HepG2 (cell line): ENCODE measurements around the gene STEAP1. TPM values are rescaled to one million over a fixed set of nuclear protein-coding genes. Genes with fewer than 3 reads are reported as not detected.

Source experiments
- ATAC-seq: fragments of 200-7000 bp; cut with Tn5 transposase; 3 replicates; pipeline ENCODE4 v1.9.1; 2020; ENCODE audit warnings: mild to moderate bottlenecking, moderate library complexity
- BruUV-seq: library from RNA; stranded (reverse); fragments of 400-500 nt; replicated peaks from 2 replicates; lab custom pipeline; 2021; lab: Mats Ljungman, UMichigan
- CTCF ChIA-PET: fragments of 300-600 bp; formaldehyde crosslinking; extraction: SDS; loops from one replicate; lab custom pipeline; 2021; ENCODE audit warnings: low total read pairs, inconsistent platforms, low intra/inter-chr PET ratio; lab: Yijun Ruan, JAX
- POLR2A ChIA-PET: fragments of 350-600 bp; sonication (Branson Sonifier 250); formaldehyde crosslinking; loops from one replicate; lab custom pipeline; 2020; ENCODE audit warnings: antibody characterized with exemption, inconsistent platforms; lab: Yijun Ruan, JAX
- DNase-seq: peaks from one replicate; pipeline ENCODE4 v3.0.0-alpha.2; 2015; ENCODE audit warnings: low spot score
- FAIRE-seq: peaks from 3 replicates; lab custom pipeline; 2011; peaks lifted over from hg19 to GRCh38; lab: Jason Lieb, UNC
- H2AFZ ChIP-seq: one replicate; pipeline ENCODE4 v1.6.1; 2011; ENCODE audit warnings: low read length, inconsistent platforms
- H3K27ac ChIP-seq: fragments of 300-600 bp; 3 replicates; pipeline ENCODE4 v1.8.0; 2011; ENCODE audit warnings: mixed run types, mild to moderate bottlenecking, mixed read lengths, low read length, inconsistent platforms; ENCODE audit not compliant: insufficient read depth; ENCODE audit errors: extremely low read length
- H3K27me3 ChIP-seq, 2 experiments: fragments of 200-600 bp in 1 of 2; 2 replicates in 1 of 2; 3 replicates in 1 of 2; pipeline versions ENCODE4 v1.6.0 to v1.8.0; 2011; ENCODE audit warnings: low read length in 2 of 2, mild to moderate bottlenecking in 2 of 2, moderate library complexity in 2 of 2, inconsistent platforms in 1 of 2; ENCODE audit not compliant: insufficient read depth in 2 of 2, control insufficient read depth in 1 of 2
- H3K36me3 ChIP-seq, 2 experiments: fragments of 200-600 bp in 1 of 2; replicated peaks in 1 of 2; 2 replicates in 1 of 2; 3 replicates in 1 of 2; pipeline versions ENCODE4 v1.5.1 to v1.8.0; 2011; ENCODE audit warnings: low read length in 2 of 2, inconsistent platforms in 1 of 2; ENCODE audit not compliant: insufficient read depth in 2 of 2, control insufficient read depth in 1 of 2
- H3K4me1 ChIP-seq: 2 replicates; pipeline ENCODE4 v1.5.1; 2012; ENCODE audit warnings: low read length, inconsistent platforms; ENCODE audit not compliant: insufficient read depth
- H3K4me2 ChIP-seq: 2 replicates; pipeline ENCODE4 v1.6.0; 2011; ENCODE audit warnings: low read depth, low read length, inconsistent platforms
- H3K4me3 ChIP-seq, 3 experiments: fragments of 200-600 bp in 1 of 3; sonication (generic), shearing (Covaris generic) in 1 of 3; replicated peaks in 1 of 3; 2 replicates each; pipeline ENCODE4 v1.5.1; 2011 to 2016; ENCODE audit warnings: low read length in 3 of 3, inconsistent platforms in 2 of 3, low read depth in 2 of 3, mild to moderate bottlenecking in 2 of 3, control low read depth in 1 of 3, mixed read lengths in 1 of 3; ENCODE audit not compliant: insufficient read depth in 1 of 3
- H3K79me2 ChIP-seq: one replicate; pipeline ENCODE4 v1.6.1; 2011; ENCODE audit warnings: low read length, inconsistent platforms; ENCODE audit not compliant: insufficient read depth
- H3K9ac ChIP-seq: 2 replicates; pipeline ENCODE4 v1.6.0; 2011; ENCODE audit warnings: mild to moderate bottlenecking, low read depth, low read length, inconsistent platforms; ENCODE audit not compliant: insufficient read depth
- H3K9me3 ChIP-seq: 2 replicates; pipeline ENCODE4 v1.5.1; 2012; ENCODE audit warnings: mild to moderate bottlenecking, low read length
- H4K20me1 ChIP-seq: 2 replicates; pipeline ENCODE4 v1.6.0; 2011; ENCODE audit warnings: inconsistent platforms, mild to moderate bottlenecking, low read length, moderate library complexity; ENCODE audit not compliant: insufficient read depth
- CEBPB ChIP-seq: IDR thresholded peaks from 2 replicates; pipeline ENCODE4 v1.6.1; 2011; ENCODE audit warnings: low read depth, low read length, improper control_type of control experiment, borderline replicate concordance
- ELF1 ChIP-seq: sonication (generic); formaldehyde crosslinking; IDR thresholded peaks from 2 replicates; pipeline ENCODE4 v1.4.0; 2020; ENCODE audit warnings: missing genetic modification reagents
- HMG20A ChIP-seq: IDR thresholded peaks from 2 replicates; pipeline ENCODE4 v1.6.1; 2016; ENCODE audit warnings: borderline replicate concordance
- NAIF1 ChIP-seq: sonication (generic); formaldehyde crosslinking; IDR thresholded peaks from 2 replicates; pipeline ENCODE4 v1.5.0; 2020; ENCODE audit warnings: mild to moderate bottlenecking, missing genetic modification reagents, borderline replicate concordance
- NFYC ChIP-seq: IDR thresholded peaks from 2 replicates; pipeline ENCODE4 v1.6.1; 2016; ENCODE audit warnings: missing genetic modification reagents, missing compliant biosample characterization
- PATZ1 ChIP-seq: sonication (generic); formaldehyde crosslinking; IDR thresholded peaks from 2 replicates; pipeline ENCODE4 v1.4.0; 2020; ENCODE audit warnings: missing genetic modification reagents
- SALL1 ChIP-seq: sonication (generic); formaldehyde crosslinking; IDR thresholded peaks from 2 replicates; pipeline ENCODE4 v1.8.0; 2022; ENCODE audit warnings: mild to moderate bottlenecking, missing genetic modification reagents
- SP1 ChIP-seq, 2 experiments: fragments of 450-650 bp in 1 of 2; sonication (generic) in 1 of 2; formaldehyde crosslinking in 1 of 2; IDR thresholded peaks; 2 replicates each; pipeline versions ENCODE4 v1.4.0 to v1.6.1; 2016 to 2020; ENCODE audit warnings: missing genetic modification reagents in 1 of 2
- TGIF2 ChIP-seq: IDR thresholded peaks from 2 replicates; pipeline ENCODE4 v1.6.1; 2016; ENCODE audit warnings: control low read depth, missing compliant biosample characterization
- TRIM22 ChIP-seq: fragments of 450-650 bp; IDR thresholded peaks from 2 replicates; pipeline ENCODE4 v1.6.1; 2017
- ZBTB38 ChIP-seq: sonication (generic); formaldehyde crosslinking; IDR thresholded peaks from 2 replicates; pipeline ENCODE4 v1.5.1; 2020; ENCODE audit warnings: mild to moderate bottlenecking, missing genetic modification reagents
- ZBTB7A ChIP-seq: sonication (generic); formaldehyde crosslinking; IDR thresholded peaks from 2 replicates; pipeline ENCODE4 v1.8.0; 2022; ENCODE audit warnings: mild to moderate bottlenecking, missing genetic modification reagents
- ZFY ChIP-seq: sonication (generic); formaldehyde crosslinking; IDR thresholded peaks from 2 replicates; pipeline ENCODE4 v1.4.0; 2020; ENCODE audit warnings: missing genetic modification reagents
- ZNF17 ChIP-seq: sonication (generic); formaldehyde crosslinking; IDR thresholded peaks from 2 replicates; pipeline ENCODE4 v1.5.0; 2020; ENCODE audit warnings: mild to moderate bottlenecking, missing genetic modification reagents
- ZNF317 ChIP-seq: sonication (generic); formaldehyde crosslinking; IDR thresholded peaks from 2 replicates; pipeline ENCODE4 v1.5.0; 2020; ENCODE audit warnings: mild to moderate bottlenecking, missing genetic modification reagents
- ZNF512B ChIP-seq: sonication (generic); formaldehyde crosslinking; IDR thresholded peaks from 2 replicates; pipeline ENCODE4 v1.5.1; 2020; ENCODE audit warnings: missing genetic modification reagents, mild to moderate bottlenecking, borderline replicate concordance
- ZSCAN12 ChIP-seq: sonication (generic); formaldehyde crosslinking; IDR thresholded peaks from 2 replicates; pipeline ENCODE4 v1.9.0; 2021; ENCODE audit warnings: mild to moderate bottlenecking, missing genetic modification reagents
- WGBS: methylation state at CpG from one replicate; pipeline ENCODE4 v1.1.6; 2017; ENCODE audit warnings: low lambda C conversion rate; 5-methylcytosine and 5-hydroxymethylcytosine counted together
- in situ Hi-C: cut with HindIII; loops from 2 replicates; pipeline ENCODE4 v1.10.0; 2017; ENCODE audit warnings: low pct_unique_long_range_greater_than_20kb; ENCODE audit not compliant: extremely low pct_ligation_motif_present
- intact Hi-C: fragments of 100-400 bp; cut with micrococcal nuclease; formaldehyde crosslinking; loops from one replicate; pipeline ENCODE4 v1.10.0; 2022; ENCODE audit not compliant: unreplicated experiment
- polyA plus RNA-seq, 8 experiments: library from polyadenylated mRNA; depleted of rRNA in 3 of 8; stranded (reverse) in 7 of 8; unstranded in 1 of 8; fragments of >200 nt; fragmentation: Illumina TruSeq in 4 of 8; extraction: Trizol in 4 of 8; gene quantifications; 2 replicates each; pipeline versions ENCODE4 v1.2.1 to v1.2.3, GENCODE V29; 2011 to 2016; ENCODE audit warnings: low read depth in 4 of 8, missing spikeins in 1 of 8, mixed read lengths in 1 of 8; ENCODE audit not compliant: insufficient read depth in 1 of 8
- total RNA-seq, 5 experiments: library from RNA; depleted of rRNA; stranded (reverse); fragments of >200 nt; fragmentation: Illumina TruSeq; extraction: Trizol; gene quantifications; 2 replicates each; pipeline ENCODE4 v1.2.3, GENCODE V29; 2016; ENCODE audit warnings: low read depth in 1 of 5

The STEAP1 gene
- total and polyA plus RNA-seq, 2 of the 13 experiments (the other 11 are each of a cell fraction or from before 2014, with no cell fraction given): 23.2 to 24.2 TPM

GRCh38 chr7:90172121-90172520 is 17.9 kb downstream of the STEAP1 start:
- ATAC-seq (no peak), FAIRE-seq (no peak), DNase-seq (no peak)
- H3K79me2 ChIP-seq: no peaks in the 10 kb centered on the region
- H2AFZ ChIP-seq: no peak overlapping the region
- in situ Hi-C loops (no loop called here), intact Hi-C loops (loop anchor here (2.0 kb wide), 1 partner anchor 17 kb away; the partner anchor contains the start of gene STEAP1)
- 93% methylated on average over 2 of the region's 2 CpGs for WGBS
- H3K36me3 ChIP-seq: no peaks in the 10 kb centered on the region
- H3K4me2 ChIP-seq: no peak overlapping the region
- no peaks in the 10 kb centered on the region for H3K27me3 ChIP-seq
- H3K4me3 ChIP-seq: no peak overlapping the region
- peaks cover 31% of the 10 kb centered on the region for H3K4me1 ChIP-seq
- no peaks in the 10 kb centered on the region for H4K20me1 ChIP-seq
- H3K9me3 ChIP-seq: no peaks in the 10 kb centered on the region
- ChIA-PET CTCF (no interaction called here), POLR2A (interaction anchor here (1.2 to 3.6 kb wide), 3 partner anchors 16 to 39 kb away, joined by 5 to 65 read pairs (median 14); partner anchors contain the start of genes STEAP1 and STEAP2)
- H3K9ac ChIP-seq: no peak overlapping the region
- no TSS peak for BruUV-seq
- TF ChIP-seq NAIF1 (no peak), PATZ1 (CRISPR knock-in tag) (no peak), NFYC (CRISPR knock-in tag) (no peak), SP1 (IDR thresholded peaks at IDR 0.05) (no peak), SP1 (CRISPR knock-in tag; IDR thresholded peaks at IDR 0.05) (no peak), TRIM22 (no peak), ELF1 (no peak), ZBTB38 (no peak), SALL1 (CRISPR knock-in tag) (no peak), TGIF2 (CRISPR knock-in tag) (no peak), CEBPB (no peak), ZNF17 (CRISPR knock-in tag) (no peak), ZNF512B (no peak), ZBTB7A (CRISPR knock-in tag) (no peak), ZFY (CRISPR knock-in tag) (no peak), HMG20A (no peak), ZSCAN12 (CRISPR knock-in tag) (no peak), ZNF317 (CRISPR knock-in tag) (no peak)
- H3K27ac ChIP-seq: no peak overlapping the region
